Central memory CD8-positive, alpha-beta T cell (primary cell): Measurements from ENCODE around the gene NAA16.
"Not testable (repeated sequence)": the region's sequence is repeated elsewhere in the genome, so short reads cannot be mapped to it uniquely, and the experiment has no call there.

ENCODE experiments used
- ATAC-seq: fragments of 150-1000 bp; cut with Tn5 transposase; replicated peaks from 2 replicates; pipeline ENCODE4 v1.10.0; 2022; ENCODE audit warnings: mild to moderate bottlenecking, moderate FRiP score, moderate number of reproducible peaks; ENCODE audit not compliant: poor library complexity, severe bottlenecking; ENCODE audit errors: extremely low read depth
- DNase-seq, 2 donors: peaks; one replicate each; pipeline ENCODE4 v3.0.0; 2021; ENCODE audit warnings: low spot score in 2 of 2
- H3K27ac Mint-ChIP-seq: one replicate; pipeline ENCODE4 v1.8.0; 2022; ENCODE audit warnings: low read depth, mild to moderate bottlenecking, moderate library complexity, mixed read lengths
- H3K27me3 Mint-ChIP-seq: one replicate; pipeline ENCODE4 v1.8.0; 2022; ENCODE audit warnings: mixed read lengths
- H3K36me3 Mint-ChIP-seq: one replicate; pipeline ENCODE4 v1.8.0; 2022; ENCODE audit warnings: mild to moderate bottlenecking, moderate library complexity, mixed read lengths; ENCODE audit not compliant: insufficient read depth
- H3K4me1 Mint-ChIP-seq: one replicate; pipeline ENCODE4 v1.8.0; 2022; ENCODE audit warnings: mixed read lengths
- H3K4me3 Mint-ChIP-seq: one replicate; pipeline ENCODE4 v1.8.0; 2022; ENCODE audit warnings: mild to moderate bottlenecking, moderate library complexity, mixed read lengths
- H3K9me3 Mint-ChIP-seq: one replicate; pipeline ENCODE4 v1.8.0; 2022; ENCODE audit warnings: mixed read lengths

NAA16 gene

GRCh38 chr13:41423259-41423658 is 112.2 kb downstream of the NAA16 start:
- H3K36me3 Mint-ChIP-seq: not testable (repeated sequence)

GRCh38 chr13:41424675-41425074 is 113.6 kb downstream of the NAA16 start:
- H3K4me3 Mint-ChIP-seq, DNase-seq, H3K27ac Mint-ChIP-seq, H3K36me3 Mint-ChIP-seq, ATAC-seq, H3K9me3 Mint-ChIP-seq: not testable (repeated sequence)
- peaks cover 14% of the 10 kb centered on the region for H3K4me1 Mint-ChIP-seq
- H3K27me3 Mint-ChIP-seq: peaks cover 31% of the 10 kb centered on the region

More at GRCh38 chr13:41423259-41423658, 112.2 kb downstream of the NAA16 start:
- not testable (repeated sequence) for H3K9me3 Mint-ChIP-seq, ATAC-seq, DNase-seq, H3K27ac Mint-ChIP-seq, H3K4me3 Mint-ChIP-seq
- peaks cover 12% of the 10 kb centered on the region for H3K4me1 Mint-ChIP-seq
- H3K27me3 Mint-ChIP-seq: peaks cover 27% of the 10 kb centered on the region

GRCh38 chr13:41426047-41426446 is 115.0 kb downstream of the NAA16 start:
- Mint-ChIP-seq H3K27me3 (peaks cover 31% of the 10 kb centered on the region), H3K4me3 (no peak overlapping the region), H3K4me1 (peaks cover 14% of the 10 kb centered on the region), H3K36me3 (peaks cover 2% of the 10 kb centered on the region), H3K9me3 (no peaks in the 10 kb centered on the region), H3K27ac (no peak overlapping the region)
- DNase-seq: no peak
- no peak for ATAC-seq
